Type B pancreatic cell (in vitro differentiated cells): ENCODE measurements around the gene SMARCAD1. TPM values are rescaled to one million over a fixed set of nuclear protein-coding genes. Genes with fewer than 3 reads are reported as not detected.

Experiments used
- DNase-seq: peaks from one replicate; pipeline ENCODE4 v3.0.0; 2021; ENCODE audit warnings: mixed read lengths; ENCODE audit not compliant: unreplicated experiment; ENCODE audit errors: extremely low spot score
- H3K27ac Mint-ChIP-seq: 2 replicates; pipeline ENCODE4 v1.8.0; 2021; ENCODE audit warnings: mild to moderate bottlenecking, mixed read lengths
- H3K27me3 Mint-ChIP-seq: 2 replicates; pipeline ENCODE4 v1.8.0; 2021; ENCODE audit warnings: mixed read lengths
- H3K36me3 Mint-ChIP-seq: 2 replicates; pipeline ENCODE4 v1.8.0; 2021; ENCODE audit warnings: mixed read lengths
- H3K4me1 Mint-ChIP-seq: one replicate; pipeline ENCODE4 v1.8.0; 2021; ENCODE audit warnings: mixed read lengths; ENCODE audit not compliant: unreplicated experiment
- H3K4me3 Mint-ChIP-seq: 2 replicates; pipeline ENCODE4 v1.8.0; 2021; ENCODE audit warnings: mild to moderate bottlenecking, mixed read lengths
- H3K9me3 Mint-ChIP-seq: 2 replicates; pipeline ENCODE4 v1.8.0; 2021; ENCODE audit warnings: mixed read lengths
- CTCF ChIP-seq: fragments of 200-600 bp; sonication (generic); conservative IDR thresholded peaks from 2 replicates; pipeline ENCODE4 v1.5.0; 2021; ENCODE audit warnings: antibody characterized with exemption, mild to moderate bottlenecking
- long read RNA-seq: library from polyadenylated mRNA; unstranded; transcript quantifications from one replicate; pipeline ENCODE4 v2.0.0, GENCODE V29; 2020
- total RNA-seq: library from RNA; stranded (reverse); gene quantifications from 2 replicates; pipeline ENCODE4 v1.2.1, GENCODE V29; 2021; ENCODE audit warnings: low replicate concordance

Gene SMARCAD1
- 36.6 and 52.3 TPM in 2 replicates for total RNA-seq
- long read RNA-seq, full-length matches to known transcripts, result 1 of 47 reads
- long read RNA-seq, partial matches to known transcripts, result 38 of 47 reads
- long read RNA-seq, other reads (novel, unspliced or antisense), result 8 of 47 reads

GRCh38 chr4:94207469-94208224 is at the start of gene SMARCAD1:
Gene SMARCAD1 (plus strand): TSS chr4:94207865. CDS start chr4:94208395, 530 bp downstream.
- H3K4me3 Mint-ChIP-seq, result peak within 1 kb of the TSS; percentile 99
- peak within 1 kb of the TSS; percentile 99 for H3K27ac Mint-ChIP-seq
- H3K9me3 Mint-ChIP-seq, result no peaks in the 10 kb centered on the region
- peak; percentile 89 for DNase-seq
- H3K27me3 Mint-ChIP-seq, result no peaks in the 10 kb centered on the region
- no peak for TF ChIP-seq CTCF
- H3K4me1 Mint-ChIP-seq, result peaks cover 26% of the 10 kb centered on the region
- H3K36me3 Mint-ChIP-seq, result peaks cover 31% of the 10 kb centered on the region

GRCh38 chr4:94158883-94159282 is 48.8 kb upstream of the SMARCAD1 start:
- DNase-seq, result no peak
- no peaks in the 10 kb centered on the region for H3K27me3 Mint-ChIP-seq
- no peak overlapping the region for H3K27ac Mint-ChIP-seq
- H3K4me3 Mint-ChIP-seq, result no peak overlapping the region
- H3K9me3 Mint-ChIP-seq, result no peaks in the 10 kb centered on the region
- no peaks in the 10 kb centered on the region for H3K4me1 Mint-ChIP-seq
- no peak for TF ChIP-seq CTCF
- no peaks in the 10 kb centered on the region for H3K36me3 Mint-ChIP-seq

GRCh38 chr4:94159790-94160189 is 47.9 kb upstream of the SMARCAD1 start:
- Mint-ChIP-seq H3K9me3 (no peaks in the 10 kb centered on the region), H3K27ac (no peak overlapping the region), H3K4me3 (no peak overlapping the region), H3K4me1 (no peaks in the 10 kb centered on the region), H3K36me3 (no peaks in the 10 kb centered on the region), H3K27me3 (no peaks in the 10 kb centered on the region)
- DNase-seq, result no peak
- TF ChIP-seq CTCF, result no peak

GRCh38 chr4:94160774-94161173 is 46.9 kb upstream of the SMARCAD1 start:
- no peaks in the 10 kb centered on the region for H3K27me3 Mint-ChIP-seq
- H3K36me3 Mint-ChIP-seq, result no peaks in the 10 kb centered on the region
- TF ChIP-seq CTCF, result no peak

GRCh38 chr4:94165256-94165655 is 42.4 kb upstream of the SMARCAD1 start:
- no peak overlapping the region for H3K4me3 Mint-ChIP-seq
- no peak overlapping the region for H3K27ac Mint-ChIP-seq
- H3K36me3 Mint-ChIP-seq, result no peaks in the 10 kb centered on the region
- H3K4me1 Mint-ChIP-seq, result no peaks in the 10 kb centered on the region
- no peaks in the 10 kb centered on the region for H3K27me3 Mint-ChIP-seq
- TF ChIP-seq CTCF, result no peak
- DNase-seq, result no peak
- no peaks in the 10 kb centered on the region for H3K9me3 Mint-ChIP-seq

More at GRCh38 chr4:94160774-94161173, 46.9 kb upstream of the SMARCAD1 start:
- H3K9me3 Mint-ChIP-seq, result no peaks in the 10 kb centered on the region
- no peak overlapping the region for H3K27ac Mint-ChIP-seq
- H3K4me1 Mint-ChIP-seq, result no peaks in the 10 kb centered on the region
- no peak overlapping the region for H3K4me3 Mint-ChIP-seq
- DNase-seq, result no peak
